ENCODE data around the gene RILP. TPM values are rescaled to one million over a fixed set of nuclear protein-coding genes. Genes with fewer than 3 reads are reported as not detected.

Gene RILP
- total RNA-seq, 1 donor from 2014 or later: 0.13 TPM

- Histone ChIP-seq H3K4me3 (no peak overlapping the region), H3K4me2 (no peak overlapping the region), H3K9ac (no peak overlapping the region), H3K27ac (no peak overlapping the region), H3K36me3 (no peaks in the 10 kb centered on the region), H3F3A (ENCODE audit: low read depth) (peaks cover 5% of the 10 kb centered on the region), H2AFZ (replicated peaks) (no peak overlapping the region), H3K27me3 (no peaks in the 10 kb centered on the region), H3K4me1 (peaks cover 12% of the 10 kb centered on the region), H4K20me1 (ENCODE audit: low read depth) (no peaks in the 10 kb centered on the region), H3K9me3 (ENCODE audit: low read depth) (no peaks in the 10 kb centered on the region), H3K79me2 (ENCODE audit: low read depth) (no peaks in the 10 kb centered on the region)
- Mint-ChIP-seq H3K36me3 (peaks cover 8% of the 10 kb centered on the region), H3K4me3 (no peak overlapping the region), H3K27ac (peak overlapping the region; percentile 60), H3K9me3 (peaks cover 5% of the 10 kb centered on the region), H3K27me3 (ENCODE audit: insufficient read depth, low read depth) (peaks cover 2% of the 10 kb centered on the region), H3K4me1 (peaks cover 25% of the 10 kb centered on the region)
- TF ChIP-seq EZH2phosphoT487 (IDR thresholded peaks at IDR 0.05) (no peak), EZH2 (IDR thresholded peaks at IDR 0.05) (no peak), CTCF (IDR thresholded peaks at IDR 0.05) (no peak)
- DNase-seq (ENCODE audit: low spot score): no peak
Observed at GRCh38 chr17:1606352-1606985, 43.2 kb downstream of the RILP start.

GRCh38 chr17:1605681-1606351 lies 43.9 kb downstream of the RILP start:
- no peak for TF ChIP-seq EZH2 (IDR thresholded peaks at IDR 0.05)
- TF ChIP-seq EZH2phosphoT487 (IDR thresholded peaks at IDR 0.05): no peak
- TF ChIP-seq CTCF (IDR thresholded peaks at IDR 0.05): no peak
- peaks cover 5% of the 10 kb centered on the region for H3F3A ChIP-seq (ENCODE audit: low read depth)
- no peaks in the 10 kb centered on the region for H3K79me2 ChIP-seq (ENCODE audit: low read depth)
- H3K9me3 Mint-ChIP-seq: peaks cover 11% of the 10 kb centered on the region
- H3K4me3 ChIP-seq: no peak overlapping the region
- peak overlapping the region; percentile 78 for H3K27ac Mint-ChIP-seq
- H3K36me3 ChIP-seq: no peaks in the 10 kb centered on the region
- H3K36me3 Mint-ChIP-seq: peaks cover 10% of the 10 kb centered on the region
- peaks cover 25% of the 10 kb centered on the region for H3K4me1 Mint-ChIP-seq
- no peak overlapping the region for H2AFZ ChIP-seq (replicated peaks)
- H3K4me3 Mint-ChIP-seq: no peak overlapping the region
- no peak for DNase-seq (ENCODE audit: low spot score)
- peaks cover 12% of the 10 kb centered on the region for H3K4me1 ChIP-seq
- no peaks in the 10 kb centered on the region for H3K27me3 ChIP-seq
- H3K27ac ChIP-seq: no peak overlapping the region
- H3K9ac ChIP-seq: no peak overlapping the region
- no peaks in the 10 kb centered on the region for H3K9me3 ChIP-seq (ENCODE audit: low read depth)
- H3K4me2 ChIP-seq: no peak overlapping the region
- H4K20me1 ChIP-seq (ENCODE audit: low read depth): no peaks in the 10 kb centered on the region
- H3K27me3 Mint-ChIP-seq (ENCODE audit: insufficient read depth, low read depth): peaks cover 2% of the 10 kb centered on the region

GRCh38 chr17:1604831-1605528 lies 44.7 kb downstream of the RILP start:
- peaks cover 13% of the 10 kb centered on the region for H3K36me3 Mint-ChIP-seq
- DNase-seq (ENCODE audit: low spot score): peak; percentile 52
- no peak overlapping the region for H3K4me3 ChIP-seq

More at GRCh38 chr17:1604831-1605528, 44.7 kb downstream of the RILP start:
- Histone ChIP-seq H3K27ac (peak overlapping the region; percentile 23), H3K27me3 (no peaks in the 10 kb centered on the region), H3K9ac (no peak overlapping the region), H3K79me2 (ENCODE audit: low read depth) (no peaks in the 10 kb centered on the region), H3F3A (ENCODE audit: low read depth) (peaks cover 5% of the 10 kb centered on the region), H3K4me1 (peaks cover 12% of the 10 kb centered on the region), H4K20me1 (ENCODE audit: low read depth) (no peaks in the 10 kb centered on the region), H3K36me3 (no peaks in the 10 kb centered on the region), H3K9me3 (ENCODE audit: low read depth) (no peaks in the 10 kb centered on the region), H2AFZ (replicated peaks) (peak overlapping the region; percentile 3), H3K4me2 (peak overlapping the region; percentile 12)
- Mint-ChIP-seq H3K27me3 (ENCODE audit: insufficient read depth, low read depth) (peaks cover 4% of the 10 kb centered on the region), H3K4me3 (peak overlapping the region; percentile 63), H3K9me3 (peaks cover 14% of the 10 kb centered on the region), H3K4me1 (peaks cover 25% of the 10 kb centered on the region), H3K27ac (peak overlapping the region; percentile 78)
- TF ChIP-seq EZH2 (IDR thresholded peaks at IDR 0.05) (no peak), EZH2phosphoT487 (IDR thresholded peaks at IDR 0.05) (no peak), CTCF (IDR thresholded peaks at IDR 0.05) (no peak)

Measured in neural progenitor cell (in vitro differentiated cells).